Measurements from ENCODE around the gene CHST8. TPM values are rescaled to one million over a fixed set of nuclear protein-coding genes. Genes with fewer than 3 reads are reported as not detected.
"Not testable (repeated sequence)": the region's sequence is repeated elsewhere in the genome, so short reads cannot be mapped to it uniquely, and the experiment has no call there.

CHST8 gene
- total RNA-seq: 1.4 TPM
- long read RNA-seq, partial matches to known transcripts: 0 of 8 reads
- long read RNA-seq, other reads (novel, unspliced or antisense): 4 of 8 reads

GRCh38 chr19:33621811-33622504 lies at the start of gene CHST8:
CHST8 (plus strand) TSS chr19:33621953; CDS start chr19:33689262, 67,309 bp downstream.
- DNase-seq (ENCODE audit: low spot score): no peak

- no peak for DNase-seq (ENCODE audit: low spot score)
These were observed 48.8 kb upstream of the CHST8 start for GRCh38 chr19:33572929-33573328.

GRCh38 chr19:33574824-33575223 lies 46.9 kb upstream of the CHST8 start:
- no peak for DNase-seq (ENCODE audit: low spot score)

GRCh38 chr19:33578697-33579096 lies 43.1 kb upstream of the CHST8 start:
- DNase-seq (ENCODE audit: low spot score): no peak

DNA sequence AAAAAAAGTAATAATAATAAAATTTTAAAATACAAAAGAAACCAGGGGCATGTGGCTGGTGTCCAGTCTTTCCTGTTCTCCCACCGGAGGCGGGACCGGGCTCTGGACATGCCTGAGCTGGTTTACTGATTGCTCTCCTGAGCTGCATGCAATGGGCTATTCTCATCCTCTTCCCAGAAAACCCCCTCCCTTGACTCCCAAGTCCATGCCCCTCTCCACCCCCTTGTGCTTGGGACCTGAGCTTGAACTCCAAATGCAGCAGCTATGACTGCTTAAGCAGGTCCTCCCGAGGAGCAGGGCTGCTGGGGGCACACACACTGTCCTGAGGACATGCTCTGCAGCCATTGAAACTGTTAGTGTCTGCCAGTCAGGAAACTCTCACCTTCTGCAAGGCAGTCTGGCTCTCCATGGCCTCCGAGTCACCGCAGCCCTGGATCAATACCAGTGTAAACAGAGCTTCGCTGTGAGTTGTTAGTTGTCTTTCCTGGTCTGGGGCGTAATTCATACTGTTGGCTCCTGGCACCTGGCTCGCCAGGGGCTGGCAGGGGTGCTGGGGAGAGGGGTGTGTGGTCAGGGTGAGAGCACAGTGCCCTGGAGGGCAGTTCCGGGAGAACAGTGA lies 41.6 kb upstream of the CHST8 start:
- DNase-seq (ENCODE audit: low spot score): no peak

DNA sequence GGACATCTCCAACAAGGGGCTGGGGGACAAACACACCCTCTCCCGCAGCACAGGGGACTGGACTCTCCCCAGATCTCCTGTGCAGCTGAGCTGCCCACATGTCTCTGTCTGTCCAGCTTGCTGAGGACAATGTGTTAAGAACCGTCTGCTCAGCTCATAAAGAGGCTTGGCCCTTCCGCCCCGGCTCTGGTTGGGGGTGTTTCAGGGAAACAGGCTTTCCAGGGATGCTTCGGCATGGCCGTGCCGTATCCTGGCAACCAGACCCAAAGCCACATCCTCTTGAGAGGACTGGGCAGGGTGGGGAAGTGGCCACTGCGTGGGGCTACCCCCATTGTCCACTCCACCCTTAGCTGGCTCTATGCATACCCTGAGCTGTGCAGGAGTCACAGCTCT lies 41.1 kb upstream of the CHST8 start:
- DNase-seq (ENCODE audit: low spot score): no peak

- no peak for DNase-seq (ENCODE audit: low spot score)
These were observed 38.8 kb upstream of the CHST8 start for GRCh38 chr19:33582914-33583313.

GRCh38 chr19:33587150-33587549 lies 34.6 kb upstream of the CHST8 start:
- no peak for DNase-seq (ENCODE audit: low spot score)

GRCh38 chr19:33590224-33590623 lies 31.5 kb upstream of the CHST8 start:
- DNase-seq (ENCODE audit: low spot score): no peak

DNA sequence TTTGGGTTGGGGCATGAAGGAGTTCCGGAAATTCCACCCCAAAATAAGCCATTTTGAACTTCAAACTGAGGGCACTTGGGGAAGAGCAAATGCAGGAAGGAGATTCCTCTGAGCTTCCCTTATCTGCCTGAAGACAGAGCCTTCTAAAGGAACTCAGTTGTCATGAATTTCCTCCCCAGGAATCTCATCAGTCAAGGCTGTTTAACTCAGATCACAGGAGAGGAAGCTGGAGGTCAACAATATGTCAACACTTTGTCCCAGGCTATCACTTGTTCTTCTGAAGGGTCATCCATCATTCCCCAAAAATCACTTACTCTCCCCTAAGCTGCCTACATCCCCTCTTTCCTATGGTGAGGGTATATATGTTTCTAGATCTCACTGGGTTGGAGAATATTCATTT lies 26.0 kb upstream of the CHST8 start:
- DNase-seq (ENCODE audit: low spot score): no peak

GRCh38 chr19:33601583-33601982 lies 20.2 kb upstream of the CHST8 start:
- DNase-seq (ENCODE audit: low spot score): no peak

DNA sequence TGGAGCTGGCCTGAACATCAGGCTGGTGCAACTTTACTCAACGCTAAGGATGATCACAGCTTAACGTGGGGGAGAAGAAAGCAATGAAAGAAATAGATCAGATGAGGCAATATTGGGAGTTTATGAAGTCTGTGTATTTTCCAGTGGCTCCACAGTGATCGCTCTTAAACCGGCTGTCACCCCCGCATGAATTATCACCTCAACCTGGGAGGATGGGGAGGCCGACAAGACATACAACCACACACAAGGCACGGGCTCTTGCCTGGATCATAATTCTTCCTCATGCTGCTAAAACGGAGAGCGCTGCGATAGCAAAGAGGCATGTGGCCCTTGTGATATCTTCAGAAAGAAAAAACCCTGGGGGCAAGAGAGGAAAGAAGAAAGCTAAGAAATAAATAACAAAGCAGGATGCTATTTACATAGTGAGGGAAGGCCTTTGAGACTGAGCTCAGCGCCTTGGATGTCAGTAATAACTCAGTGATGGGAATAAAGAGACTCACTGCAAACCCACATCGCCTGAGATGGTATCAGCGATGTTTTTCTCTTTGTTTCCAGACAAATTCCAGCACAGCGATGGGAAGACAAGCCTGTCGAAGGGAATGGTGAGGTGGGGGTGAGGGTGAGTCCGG lies 19.1 kb upstream of the CHST8 start:
- no peak for DNase-seq (ENCODE audit: low spot score)

GRCh38 chr19:33603377-33603776 lies 18.4 kb upstream of the CHST8 start:
- no peak for DNase-seq (ENCODE audit: low spot score)

GRCh38 chr19:33604651-33605050 lies 17.1 kb upstream of the CHST8 start:
- no peak for DNase-seq (ENCODE audit: low spot score)

DNA sequence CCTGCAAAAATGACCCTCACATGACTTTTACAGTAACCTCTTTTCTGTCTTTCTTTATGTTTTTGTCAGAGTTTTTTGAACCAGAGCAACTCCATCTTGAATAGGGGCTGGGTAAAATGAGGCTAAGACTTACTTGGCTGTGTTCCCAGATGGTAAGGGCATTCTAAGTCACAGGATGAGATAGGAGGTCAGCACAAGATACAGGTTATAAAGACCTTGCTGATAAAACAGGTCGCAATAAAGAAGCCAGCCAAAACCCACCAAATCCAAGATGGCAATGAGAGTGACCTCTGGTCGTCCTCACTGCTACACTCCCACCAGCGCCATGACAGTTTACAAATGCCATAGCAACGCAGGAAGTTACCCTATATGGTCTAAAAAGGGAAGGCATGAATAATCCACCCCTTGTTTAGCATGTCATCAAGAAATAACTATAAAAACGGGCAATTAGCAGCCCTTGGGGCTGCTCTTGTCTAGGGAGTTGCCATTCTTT lies 15.9 kb upstream of the CHST8 start:
- not testable (repeated sequence) for DNase-seq (ENCODE audit: low spot score)

GRCh38 chr19:33606556-33606955 lies 15.2 kb upstream of the CHST8 start:
- DNase-seq (ENCODE audit: low spot score): no peak

- DNase-seq (ENCODE audit: low spot score): no peak
These were observed 12.4 kb upstream of the CHST8 start for GRCh38 chr19:33609353-33609752.

DNA sequence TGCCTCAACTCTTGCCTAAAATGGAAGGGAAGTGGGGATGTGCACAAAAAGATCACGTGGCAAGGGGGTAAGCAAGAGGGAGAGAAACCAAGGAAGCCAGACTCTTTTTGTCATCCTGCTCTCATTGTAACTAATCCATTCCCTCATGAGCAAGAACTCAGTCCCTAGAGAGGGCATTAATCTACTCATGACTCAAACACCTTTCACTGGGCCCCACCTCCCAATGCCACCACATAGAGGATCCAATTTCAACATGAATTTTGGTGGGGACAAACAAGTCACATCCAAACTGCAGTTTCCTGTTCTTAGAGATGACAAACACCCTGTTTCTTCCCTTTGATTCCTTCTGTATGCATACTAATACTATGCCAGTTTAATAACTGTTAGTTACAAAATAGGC lies 11.2 kb upstream of the CHST8 start:
- DNase-seq (ENCODE audit: low spot score): no peak

- no peak for DNase-seq (ENCODE audit: low spot score)
These were observed 8.7 kb upstream of the CHST8 start for GRCh38 chr19:33612928-33613619.

- DNase-seq (ENCODE audit: low spot score): peak; percentile 49
These were observed 8.1 kb upstream of the CHST8 start for GRCh38 chr19:33613620-33614000.

- peak; percentile 55 for DNase-seq (ENCODE audit: low spot score)
These were observed 5.4 kb upstream of the CHST8 start for GRCh38 chr19:33616346-33616745.

GRCh38 chr19:33616857-33617256 lies 4.9 kb upstream of the CHST8 start:
- DNase-seq (ENCODE audit: low spot score): no peak
